ENCODE data around the gene ATP5ME.
A peak's percentile ranks its signal among the peaks of the same experiment; 100 is the strongest.

The ATP5ME gene

DNA sequence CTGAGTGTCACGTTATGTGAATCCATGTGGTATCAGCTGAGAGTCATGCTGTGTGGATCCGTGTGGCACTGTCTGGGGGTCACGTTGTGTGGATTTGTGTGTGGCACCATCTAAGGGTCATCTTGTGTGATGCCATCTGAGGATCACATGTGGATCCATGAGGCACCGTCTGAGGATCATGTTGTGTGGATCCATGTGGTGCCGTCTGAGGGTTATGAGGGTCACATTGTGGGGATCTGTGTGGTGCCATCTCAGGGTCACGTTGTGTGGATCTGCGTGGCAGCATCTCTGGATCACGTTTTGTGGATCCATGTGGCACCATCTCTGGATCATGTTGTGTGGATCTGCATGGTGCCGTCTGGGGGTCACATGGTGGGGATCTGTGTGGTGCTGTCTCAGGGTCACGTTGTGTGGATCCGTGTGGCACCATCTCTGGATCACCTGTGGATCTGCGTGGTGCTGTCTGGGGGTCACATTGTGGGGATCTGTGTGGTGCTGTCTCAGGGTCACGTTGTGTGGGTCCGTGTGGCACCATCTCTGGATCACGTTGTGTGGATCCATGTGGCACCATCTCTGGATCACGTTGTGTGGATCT lies 41.8 kb downstream of the ATP5ME start:
- no peak for DNase-seq

DNA sequence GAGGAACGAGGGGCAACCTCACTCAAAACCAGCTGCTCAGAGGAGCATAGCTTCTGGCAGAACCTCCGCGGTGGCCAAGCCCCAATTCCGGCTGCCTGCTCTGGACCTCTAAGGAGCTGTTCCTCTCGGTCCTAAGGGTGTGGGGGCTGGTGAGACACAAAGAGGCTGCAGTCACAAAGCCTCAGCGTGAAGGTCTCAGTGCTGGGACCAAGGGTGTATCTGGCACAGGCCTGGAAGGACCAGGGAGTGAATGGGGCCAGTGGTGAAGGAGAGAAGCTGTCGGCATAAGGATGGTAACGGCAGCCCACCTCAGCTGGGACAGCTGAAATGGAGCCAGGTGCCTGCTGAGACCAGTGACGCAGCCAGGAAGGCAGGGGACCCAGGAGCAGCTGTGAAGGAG lies 43.4 kb downstream of the ATP5ME start:
- no peak for DNase-seq

DNA sequence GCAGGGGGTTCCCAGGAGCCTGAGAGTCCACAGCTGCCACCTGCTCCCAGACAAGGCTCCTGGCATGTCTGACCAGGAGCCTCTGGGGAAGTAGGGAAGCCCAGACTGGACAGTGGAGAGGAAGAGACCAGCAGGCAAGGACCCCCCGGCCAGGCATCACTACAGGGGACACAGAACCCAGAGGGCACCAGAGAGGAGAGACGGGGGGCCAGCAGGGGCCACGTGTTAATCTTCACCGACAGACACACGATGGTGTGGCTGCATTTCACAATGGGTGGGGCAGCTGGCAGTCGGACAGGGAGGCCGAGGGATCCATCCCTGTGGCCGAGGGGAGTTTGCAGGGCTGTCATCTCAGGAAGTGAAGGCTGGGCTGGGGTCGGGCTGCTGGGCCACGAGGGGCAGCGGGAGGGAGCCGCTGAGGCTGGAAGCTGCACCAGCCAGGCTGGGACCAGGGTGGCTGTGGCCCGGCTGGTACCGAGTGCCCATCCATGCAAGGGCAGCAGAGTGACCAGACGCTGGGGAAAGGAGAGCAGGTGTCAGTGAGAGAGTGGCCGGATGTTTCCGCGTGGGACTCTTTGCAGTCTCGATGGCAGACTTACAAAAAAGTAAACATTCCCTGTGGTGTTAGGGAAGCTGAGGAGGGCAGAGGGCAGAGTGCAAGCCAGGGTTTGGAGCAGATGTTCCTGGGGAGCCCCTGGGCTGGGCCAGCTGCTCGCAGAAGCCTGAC lies 44.0 kb downstream of the ATP5ME start:
- DNase-seq: no peak

- DNase-seq: no peak
Observed at GRCh38 chr4:629636-629914, 44.5 kb downstream of the ATP5ME start.

DNA sequence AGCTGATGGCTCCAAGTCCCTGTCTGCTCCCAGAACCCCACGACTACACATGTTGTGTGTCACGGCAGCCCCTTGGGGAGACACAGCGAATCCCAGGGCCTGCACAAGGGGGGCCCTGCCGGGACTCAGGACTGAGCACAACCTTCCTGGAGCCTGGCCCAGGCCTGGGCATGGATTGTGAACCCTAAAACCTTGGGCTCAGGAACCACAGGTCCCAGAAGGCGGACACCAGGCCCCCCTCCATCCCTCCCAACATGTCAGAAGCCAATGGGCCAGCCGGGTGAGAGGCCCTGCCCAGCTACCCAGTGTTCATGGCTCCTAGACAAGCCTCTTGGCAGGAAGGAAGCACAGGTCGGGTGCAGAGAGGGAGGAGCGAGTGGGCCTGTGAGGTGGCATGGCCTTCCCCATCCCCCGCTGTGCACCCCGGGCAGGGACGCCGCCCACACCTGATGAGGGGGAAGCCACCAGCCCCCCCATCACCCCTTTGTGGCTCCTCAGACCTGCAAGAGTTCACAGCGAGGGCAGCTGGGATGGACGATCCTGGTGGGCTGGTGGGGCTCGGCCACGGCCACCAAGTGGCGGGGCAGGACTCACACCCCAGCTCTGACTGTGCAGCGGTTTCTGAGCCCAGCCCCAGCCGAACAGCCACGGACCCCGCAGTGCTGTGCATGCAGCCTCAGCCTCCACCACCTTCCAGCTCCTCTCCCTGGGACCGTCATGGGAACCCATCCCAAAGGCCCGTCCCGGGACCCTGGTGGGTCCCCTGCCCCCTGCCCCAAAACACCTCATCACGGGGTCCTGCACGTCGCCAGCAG lies 45.0 kb downstream of the ATP5ME start:
- DNase-seq: no peak

GRCh38 chr4:628311-628741 lies 45.8 kb downstream of the ATP5ME start:
- DNase-seq: no peak

DNA sequence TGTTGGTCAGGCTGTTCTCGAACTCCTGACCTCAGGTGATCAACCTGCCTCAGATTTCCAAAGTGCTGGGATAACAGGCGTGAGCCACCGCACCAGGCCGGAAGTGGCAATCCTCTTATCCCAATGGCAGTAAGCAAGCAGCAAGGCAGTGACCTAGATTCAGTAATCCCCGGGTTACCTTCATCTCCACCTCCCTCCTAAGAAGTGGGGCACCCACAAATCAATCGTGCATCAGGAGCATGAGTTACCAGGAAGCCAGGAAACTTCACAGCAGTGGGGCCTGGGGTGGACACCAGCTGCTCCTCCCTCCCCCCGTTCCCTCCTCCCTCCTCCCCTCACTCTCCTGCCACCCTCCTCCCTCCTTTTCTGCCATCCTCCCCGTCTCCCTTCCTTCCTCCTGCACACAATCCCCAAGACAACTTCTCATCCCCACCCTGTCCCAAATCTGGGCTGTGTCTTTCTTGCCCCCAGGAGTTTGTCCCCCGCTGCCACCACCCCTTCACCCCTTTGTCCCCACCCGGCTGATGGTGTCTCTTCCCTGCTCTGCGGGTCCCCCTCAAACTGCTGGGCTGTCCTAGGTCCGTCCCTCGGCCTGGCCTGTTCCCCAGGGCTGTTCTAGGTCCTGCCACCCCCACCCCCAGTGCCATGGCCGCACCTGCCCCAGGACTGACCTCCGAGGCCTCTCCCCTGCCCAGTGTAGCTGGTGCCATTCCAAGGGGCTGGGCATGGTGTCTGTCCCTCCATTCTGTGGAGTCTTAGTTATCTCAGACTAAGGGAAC lies 46.5 kb downstream of the ATP5ME start:
- DNase-seq: no peak

GRCh38 chr4:626201-627091 lies 47.6 kb downstream of the ATP5ME start:
- DNase-seq: no peak

DNA sequence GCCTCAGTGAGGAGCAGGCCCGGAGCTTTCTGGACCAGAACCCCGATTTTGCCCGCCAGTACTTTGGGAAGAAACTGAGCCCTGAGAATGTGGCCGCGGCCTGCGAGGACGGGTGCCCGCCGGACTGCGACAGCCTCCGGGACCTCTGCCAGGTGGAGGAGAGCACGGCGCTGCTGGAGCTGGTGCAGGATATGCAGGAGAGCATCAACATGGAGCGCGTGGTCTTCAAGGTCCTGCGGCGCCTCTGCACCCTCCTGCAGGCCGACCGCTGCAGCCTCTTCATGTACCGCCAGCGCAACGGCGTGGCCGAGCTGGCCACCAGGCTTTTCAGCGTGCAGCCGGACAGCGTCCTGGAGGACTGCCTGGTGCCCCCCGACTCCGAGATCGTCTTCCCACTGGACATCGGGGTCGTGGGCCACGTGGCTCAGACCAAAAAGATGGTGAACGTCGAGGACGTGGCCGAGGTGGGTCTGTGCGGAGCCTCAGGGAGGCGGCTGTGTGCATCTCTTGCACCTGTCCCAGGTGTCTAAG lies 48.4 kb downstream of the ATP5ME start:
- no peak for DNase-seq

GRCh38 chr4:624705-625590 lies 49.1 kb downstream of the ATP5ME start, which contains the start of gene PDE6B:
Gene PDE6B (plus strand): TSS chr4:625573. CDS start chr4:625627, 54 bp downstream.
- no peak for DNase-seq

GRCh38 chr4:623914-624566 lies 50.0 kb downstream of the ATP5ME start:
- peak in 1 of 2 donors; percentile 24 for DNase-seq

GRCh38 chr4:622996-623913 lies 50.8 kb downstream of the ATP5ME start:
- no peak for DNase-seq
